Liver (tissue), 3 donors: ENCODE results near the gene CDC45.

Experiments used
- HNF4A ChIP-seq, 2 donors: conservative IDR thresholded peaks; 2 replicates each; pipeline ENCODE4 v1.6.1; 2016; ENCODE audit warnings: antibody characterized with exemption in 2 of 2, mild to moderate bottlenecking in 2 of 2
- RAD21 ChIP-seq, 2 donors: IDR thresholded peaks; 2 replicates each; pipeline ENCODE4 v1.6.1; 2016; ENCODE audit warnings: antibody characterized with exemption in 2 of 2, mild to moderate bottlenecking in 2 of 2
- RXRA ChIP-seq, 2 donors: IDR thresholded peaks; 2 replicates each; pipeline ENCODE4 v1.6.1; 2017 to 2018; ENCODE audit warnings: antibody characterized with exemption in 2 of 2, mild to moderate bottlenecking in 1 of 2
- SP1 ChIP-seq: IDR thresholded peaks from 2 replicates; pipeline ENCODE4 v1.6.1; 2018; ENCODE audit warnings: antibody characterized with exemption, mild to moderate bottlenecking
- TAF1 ChIP-seq: conservative IDR thresholded peaks from 2 replicates; pipeline ENCODE4 v1.6.1; 2016; ENCODE audit warnings: antibody characterized with exemption, mild to moderate bottlenecking
- YY1 ChIP-seq: IDR thresholded peaks from 2 replicates; pipeline ENCODE4 v1.6.1; 2016; ENCODE audit warnings: antibody characterized with exemption, mild to moderate bottlenecking
- TF ChIP-seq, protein P1 (sequence below): fragments of 150-350 bp; IDR thresholded peaks from 2 replicates; pipeline ENCODE4 v1.5.1; 2017; ENCODE audit warnings: improper control_type of control experiment, low read depth, low read length; ENCODE audit not compliant: missing input control
- TF ChIP-seq, protein P2 (sequence below): IDR thresholded peaks from 2 replicates; pipeline ENCODE4 v1.6.1; 2016; ENCODE audit warnings: antibody characterized with exemption
- donor health status: healthy.
- donor health status: healthy.

DNA sequence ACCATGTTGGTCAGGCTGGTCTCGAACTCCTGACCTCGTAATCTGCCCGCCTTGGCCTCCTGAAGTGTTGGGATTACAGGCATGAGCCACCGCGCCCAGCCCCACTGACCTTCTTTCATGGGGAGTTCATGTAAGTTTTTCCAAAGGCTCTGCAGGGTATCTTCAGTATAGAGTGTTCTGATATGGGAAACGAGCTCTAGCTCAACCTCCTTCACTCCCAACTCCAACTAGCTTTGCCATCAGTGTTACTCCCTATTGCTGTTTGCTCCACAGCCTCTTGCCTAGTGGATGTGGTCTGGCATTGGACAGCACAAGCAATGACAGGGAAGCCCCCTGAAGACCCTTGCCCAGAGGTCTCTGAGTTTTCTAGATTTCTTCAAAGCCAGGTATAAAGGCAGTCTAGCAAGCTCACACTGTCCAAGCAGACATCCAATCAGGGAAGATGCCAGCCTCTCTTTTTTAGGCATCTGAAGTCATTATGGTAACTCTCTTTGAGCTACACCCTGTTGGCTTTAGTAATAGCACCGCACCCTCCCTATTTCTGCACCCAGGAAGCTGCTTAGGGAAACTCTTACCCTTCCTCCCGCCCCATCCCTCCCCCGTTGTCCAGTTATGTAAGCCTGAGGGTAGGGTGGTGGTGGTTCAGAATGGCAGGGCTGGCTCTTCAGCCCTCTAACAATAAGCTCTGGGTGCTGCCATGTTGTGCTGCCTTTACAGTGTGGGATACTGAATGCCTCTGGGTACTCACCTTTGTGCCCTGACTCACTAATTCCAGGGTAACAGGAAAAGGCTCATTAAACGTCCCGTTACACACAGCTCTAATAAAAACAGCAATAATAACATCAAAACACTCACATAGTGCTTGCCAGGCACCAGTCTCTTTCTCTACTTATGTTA lies 85.9 kb downstream of the CDC45 start:
- TF ChIP-seq YY1 (no peak), SP1 (no peak), TAF1 (no peak), RXRA (IDR thresholded peaks at IDR 0.05) (no peak), HNF4A (conservative IDR thresholded peaks at IDR 0.05) (no peak), RAD21 (IDR thresholded peaks at IDR 0.05) (no peak)
- TF ChIP-seq, protein P1, sequence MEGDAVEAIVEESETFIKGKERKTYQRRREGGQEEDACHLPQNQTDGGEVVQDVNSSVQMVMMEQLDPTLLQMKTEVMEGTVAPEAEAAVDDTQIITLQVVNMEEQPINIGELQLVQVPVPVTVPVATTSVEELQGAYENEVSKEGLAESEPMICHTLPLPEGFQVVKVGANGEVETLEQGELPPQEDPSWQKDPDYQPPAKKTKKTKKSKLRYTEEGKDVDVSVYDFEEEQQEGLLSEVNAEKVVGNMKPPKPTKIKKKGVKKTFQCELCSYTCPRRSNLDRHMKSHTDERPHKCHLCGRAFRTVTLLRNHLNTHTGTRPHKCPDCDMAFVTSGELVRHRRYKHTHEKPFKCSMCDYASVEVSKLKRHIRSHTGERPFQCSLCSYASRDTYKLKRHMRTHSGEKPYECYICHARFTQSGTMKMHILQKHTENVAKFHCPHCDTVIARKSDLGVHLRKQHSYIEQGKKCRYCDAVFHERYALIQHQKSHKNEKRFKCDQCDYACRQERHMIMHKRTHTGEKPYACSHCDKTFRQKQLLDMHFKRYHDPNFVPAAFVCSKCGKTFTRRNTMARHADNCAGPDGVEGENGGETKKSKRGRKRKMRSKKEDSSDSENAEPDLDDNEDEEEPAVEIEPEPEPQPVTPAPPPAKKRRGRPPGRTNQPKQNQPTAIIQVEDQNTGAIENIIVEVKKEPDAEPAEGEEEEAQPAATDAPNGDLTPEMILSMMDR: no peak
- TF ChIP-seq, protein P2, sequence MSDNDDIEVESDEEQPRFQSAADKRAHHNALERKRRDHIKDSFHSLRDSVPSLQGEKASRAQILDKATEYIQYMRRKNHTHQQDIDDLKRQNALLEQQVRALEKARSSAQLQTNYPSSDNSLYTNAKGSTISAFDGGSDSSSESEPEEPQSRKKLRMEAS: no peak
